ENCODE measurements around the gene ZNF784. TPM values are rescaled to one million over a fixed set of nuclear protein-coding genes. Genes with fewer than 3 reads are reported as not detected.

Gene ZNF784
- total and polyA plus RNA-seq, 2 of the 8 experiments (the other 6 are each of a cell fraction or from before 2014, with no cell fraction given) = 6.5 to 8.0 TPM

DNA sequence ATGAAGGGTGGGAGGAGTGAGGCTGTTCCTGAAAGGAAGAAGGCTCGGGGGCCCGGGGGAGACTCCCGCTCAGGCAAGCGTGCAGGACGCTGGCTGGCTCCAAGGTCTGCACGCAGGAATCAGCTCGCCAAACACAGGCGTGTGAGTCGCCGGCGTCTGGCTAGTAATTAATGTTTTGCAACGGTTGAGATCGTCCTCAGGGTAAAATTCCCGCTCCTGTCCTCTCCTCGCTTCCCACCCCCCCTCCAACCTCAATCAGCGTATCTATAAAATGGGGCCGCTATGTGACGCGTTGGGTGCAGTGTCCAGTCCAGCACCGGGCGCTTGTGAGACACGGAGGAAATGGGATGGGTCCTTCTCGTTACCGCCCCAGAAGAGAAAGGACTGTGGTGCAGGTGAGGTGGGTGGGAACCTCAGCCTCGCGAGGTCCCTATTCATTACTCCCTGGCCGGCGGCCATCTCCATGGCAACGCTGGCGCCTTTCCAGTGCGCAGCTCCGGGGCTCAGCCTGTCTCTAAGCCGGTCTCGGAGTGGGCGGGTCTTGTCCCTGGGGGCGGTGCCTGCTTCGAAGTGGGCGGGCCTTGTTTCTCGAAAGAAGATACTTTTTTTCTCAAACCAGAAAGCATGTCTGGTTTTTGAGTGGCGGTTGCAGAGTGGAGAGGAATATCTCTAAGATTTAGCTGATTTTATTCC lies 37.2 kb downstream of the ZNF784 start (continued):
- TF ChIP-seq CHD7 (IDR thresholded peaks at IDR 0.05; ENCODE audit: insufficient replicate concordance, low read length) (no peak), NANOG (IDR thresholded peaks at IDR 0.05; ENCODE audit: insufficient read depth, low read depth, low read length, poor library complexity, severe bottlenecking) (no peak), GABPA (IDR thresholded peaks at IDR 0.05; ENCODE audit: borderline replicate concordance, insufficient read depth, low read length) (no peak), GTF2F1 (IDR thresholded peaks at IDR 0.05; ENCODE audit: borderline replicate concordance, low read depth, low read length) (no peak), RBBP5 (IDR thresholded peaks at IDR 0.05; ENCODE audit: borderline replicate concordance, low read depth, low read length) (no peak), MAFK (IDR thresholded peaks at IDR 0.05; ENCODE audit: low read depth, low read length) (no peak), SRF (IDR thresholded peaks at IDR 0.05; ENCODE audit: low read depth, low read length) (no peak), EZH2 (IDR thresholded peaks at IDR 0.05; ENCODE audit: low read depth, low read length, severe bottlenecking) (no peak)
